ENCODE data around the gene CHRNA9.

The CHRNA9 gene

GRCh38 chr4:40303751-40304150 lies 31.4 kb upstream of the CHRNA9 start:
- no peak for TF ChIP-seq CTCF (IDR thresholded peaks at IDR 0.05)
- H3K27ac ChIP-seq = no peak overlapping the region
- DNase-seq (ENCODE audit: low spot score) = no peak
- no peak overlapping the region for H3K4me3 ChIP-seq

DNA sequence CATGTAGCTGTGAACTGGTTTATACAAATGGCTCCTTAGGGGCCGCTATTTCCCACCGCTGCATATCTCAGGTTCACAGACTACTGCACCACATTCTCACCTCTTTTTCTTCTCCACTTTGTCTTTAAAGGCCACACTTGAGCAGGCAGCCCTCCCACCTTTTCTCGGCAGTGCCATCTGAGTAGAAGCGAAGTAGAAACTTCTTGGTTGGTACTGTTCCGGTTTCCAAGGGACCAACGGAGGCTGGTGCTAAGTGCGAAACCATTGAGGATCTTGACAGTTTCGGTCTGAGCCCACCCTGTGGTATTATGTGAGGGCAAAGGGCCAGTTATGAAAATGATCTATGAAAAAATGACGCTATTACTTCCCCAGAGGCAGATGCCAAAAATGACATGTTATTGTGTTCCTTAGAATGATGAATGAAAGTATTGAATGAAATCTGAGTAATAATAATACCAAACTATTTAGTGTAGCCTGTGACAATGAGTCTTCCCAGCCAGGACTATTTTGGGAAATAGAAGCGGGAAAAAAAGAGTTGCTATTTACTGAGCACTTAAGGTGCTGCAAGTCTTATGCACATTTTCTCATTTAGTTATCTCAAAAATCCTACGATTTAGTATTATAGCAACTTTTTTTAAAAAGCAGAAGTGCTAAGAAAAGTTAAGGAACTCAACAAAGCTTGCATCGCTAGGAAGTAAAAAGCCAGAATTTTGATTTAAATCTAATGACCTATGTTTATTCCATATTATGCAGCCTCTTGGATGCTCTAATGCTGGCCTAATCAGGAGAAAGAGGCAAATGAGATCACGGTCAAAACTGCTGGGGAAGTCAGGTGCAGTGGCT lies 29.6 kb upstream of the CHRNA9 start:
- Histone ChIP-seq H3K27ac (no peak overlapping the region), H3K4me3 (no peak overlapping the region)
- DNase-seq (ENCODE audit: low spot score) = no peak
- TF ChIP-seq CTCF (IDR thresholded peaks at IDR 0.05) = no peak

DNA sequence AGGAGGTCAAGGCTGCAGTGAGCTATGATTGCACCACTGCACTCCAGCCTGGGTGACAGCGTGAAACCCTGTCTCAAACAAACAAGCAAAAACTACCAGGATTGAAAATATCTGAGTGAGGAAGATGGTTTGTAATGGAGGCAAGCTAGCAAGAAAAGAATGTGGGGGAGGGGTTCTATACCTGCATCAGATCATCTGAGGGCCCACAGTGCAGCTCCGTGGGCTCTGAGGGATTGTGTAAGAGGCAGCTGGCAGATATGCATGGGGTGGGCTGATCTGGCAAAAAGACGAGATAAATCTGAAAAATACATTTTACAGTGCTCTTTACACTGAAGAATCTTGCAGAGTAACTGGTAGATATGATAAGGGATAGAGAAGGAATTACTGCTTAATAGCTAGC lies 28.9 kb upstream of the CHRNA9 start:
- Histone ChIP-seq H3K27ac (no peak overlapping the region), H3K4me3 (no peak overlapping the region)
- TF ChIP-seq CTCF (IDR thresholded peaks at IDR 0.05) = no peak
- no peak for DNase-seq (ENCODE audit: low spot score)

GRCh38 chr4:40306976-40307375 lies 28.2 kb upstream of the CHRNA9 start:
- TF ChIP-seq CTCF (IDR thresholded peaks at IDR 0.05) = no peak
- Histone ChIP-seq H3K27ac (no peak overlapping the region), H3K4me3 (no peak overlapping the region)
- DNase-seq (ENCODE audit: low spot score) = no peak

GRCh38 chr4:40307627-40308497 lies 27.3 kb upstream of the CHRNA9 start:
- Histone ChIP-seq H3K4me3 (no peak overlapping the region), H3K27ac (peak overlapping the region in 1 of 2 donors; percentile 51)
- TF ChIP-seq CTCF (IDR thresholded peaks at IDR 0.05) = no peak
- DNase-seq (ENCODE audit: low spot score) = no peak

- no peak for DNase-seq (ENCODE audit: low spot score)
- Histone ChIP-seq H3K27ac (no peak overlapping the region), H3K4me3 (no peak overlapping the region)
- TF ChIP-seq CTCF (IDR thresholded peaks at IDR 0.05) = no peak
These were observed 26.5 kb upstream of the CHRNA9 start for GRCh38 chr4:40308528-40309122.
